H54 (cell line): ENCODE results near the gene ITPKB.

Source experiments
- DNase-seq: peaks from one replicate; pipeline ENCODE4 v3.0.0; 2011; ENCODE audit warnings: low spot score, mixed read lengths; ENCODE audit not compliant: insufficient read length
- FAIRE-seq: peaks from 3 replicates; lab custom pipeline; 2011; peaks lifted over from hg19 to GRCh38; lab: Jason Lieb, UNC
- POLR2A ChIP-seq: IDR thresholded peaks from 2 replicates; pipeline ENCODE4 v1.6.1; 2011; ENCODE audit warnings: low read depth, mild to moderate bottlenecking, low read length

The ITPKB gene

DNA sequence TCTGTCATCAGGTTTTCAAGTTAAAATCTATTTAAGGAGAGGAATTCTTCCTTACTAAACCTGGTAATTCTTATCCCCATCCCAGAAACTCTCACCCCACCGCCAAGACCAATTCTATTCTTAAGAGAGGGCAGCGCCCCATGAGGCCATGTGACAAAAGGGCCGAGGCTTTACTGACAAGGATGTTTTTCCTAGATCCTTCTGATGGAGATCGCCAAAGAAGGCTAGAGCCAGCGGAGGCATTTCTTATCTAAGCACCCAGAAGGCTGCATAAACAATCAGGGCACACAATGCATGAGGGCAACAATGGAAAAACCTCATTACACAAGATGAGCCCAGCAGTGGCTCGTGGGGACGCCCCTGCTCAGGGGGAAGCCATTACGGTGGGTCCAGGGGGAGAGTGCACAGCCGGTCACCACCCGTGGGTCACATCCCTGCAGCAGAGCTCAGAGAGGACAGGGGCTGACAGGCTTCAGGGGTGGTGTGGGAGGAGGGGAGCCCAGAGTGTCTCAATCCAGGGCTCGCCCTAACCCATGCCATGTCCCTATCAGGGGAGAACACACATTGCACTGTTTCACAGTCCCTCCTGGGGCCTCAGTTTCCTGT, 88.7 kb downstream of the ITPKB start:
- FAIRE-seq (no peak), DNase-seq (no peak)
- no peak for TF ChIP-seq POLR2A

DNA sequence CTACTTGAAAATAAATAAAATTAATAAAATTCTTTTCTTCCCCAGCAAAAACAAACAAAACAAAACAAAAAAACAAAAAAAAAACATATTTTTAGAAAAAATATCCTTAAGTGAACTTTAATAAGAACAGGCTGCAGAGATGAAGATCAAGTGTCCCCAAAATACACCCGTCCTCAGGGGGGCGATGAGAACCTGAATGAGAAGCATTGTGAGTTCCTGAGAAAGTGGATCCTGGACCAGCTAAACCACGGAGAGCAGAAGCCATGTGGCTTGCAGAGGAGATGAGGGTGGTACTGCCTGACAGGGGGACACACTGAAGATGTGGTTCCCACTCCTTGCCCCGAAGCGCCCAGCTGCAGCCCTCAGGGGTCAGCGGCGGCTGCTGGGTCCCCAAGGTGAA, 89.3 kb downstream of the ITPKB start:
- no peak for TF ChIP-seq POLR2A
- no peak for FAIRE-seq
- DNase-seq: no peak

DNA sequence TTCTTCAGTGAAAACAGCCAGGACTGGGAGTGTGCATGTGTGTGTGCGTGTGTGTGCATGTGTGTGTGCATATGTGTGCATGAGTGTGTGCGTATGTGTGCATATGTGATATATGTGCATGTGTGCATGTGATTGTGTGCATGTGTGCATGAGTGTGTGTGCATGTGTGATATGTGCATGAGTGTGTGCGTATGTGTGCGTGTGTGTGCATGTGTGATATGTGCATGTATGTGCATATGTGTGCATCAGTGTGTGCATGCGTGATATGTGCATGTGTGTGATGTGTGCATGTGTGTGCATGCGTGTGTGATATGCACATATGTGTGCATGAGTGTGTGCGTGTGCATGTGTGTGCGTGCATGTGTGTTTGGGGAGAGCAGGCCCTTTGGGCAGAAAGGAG, 89.8 kb downstream of the ITPKB start:
- FAIRE-seq: no peak

DNA sequence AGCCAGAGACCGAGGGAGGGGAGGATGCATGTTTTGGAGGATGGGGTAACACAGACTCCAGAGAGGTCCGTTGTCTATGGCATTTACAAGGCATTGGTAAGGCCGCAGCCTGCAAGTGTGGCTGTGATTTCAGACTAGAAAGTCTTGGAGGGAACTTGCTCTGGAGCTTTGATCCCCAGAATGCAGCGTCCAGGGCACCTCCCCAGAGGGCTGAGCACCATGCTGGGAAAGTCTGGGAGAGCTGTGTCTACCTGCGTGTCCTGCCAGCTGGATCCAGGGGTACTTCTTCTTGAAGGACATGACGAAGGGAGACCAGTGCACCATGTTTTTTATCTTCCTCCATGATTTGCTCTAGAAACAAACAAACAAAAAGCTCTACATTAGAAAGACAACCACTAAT, 90.7 kb downstream of the ITPKB start:
- DNase-seq: no peak
- TF ChIP-seq POLR2A: no peak
- FAIRE-seq: no peak

More for the DNA sequence above, 89.8 kb downstream of the ITPKB start:
- no peak for DNase-seq
- TF ChIP-seq POLR2A: no peak

DNA sequence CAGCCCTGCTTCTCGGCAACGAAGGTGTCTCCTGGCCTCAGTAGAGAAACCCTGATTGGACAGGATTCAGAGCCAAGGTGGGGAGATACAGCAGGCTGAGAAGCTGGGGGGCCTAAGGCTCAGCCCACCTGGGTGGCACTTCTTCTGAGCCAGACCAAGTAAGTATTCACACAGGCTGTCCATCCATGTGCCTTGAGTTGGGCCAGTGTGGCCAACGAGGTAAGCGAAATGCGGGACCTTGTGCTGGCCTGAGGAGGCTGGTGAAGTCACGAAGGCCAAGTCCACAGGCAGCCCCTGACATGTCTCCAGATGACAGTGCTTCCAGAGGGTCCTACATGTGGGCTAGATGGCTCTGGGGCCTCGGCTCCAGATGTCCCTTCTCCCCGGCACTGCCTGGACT, 91.4 kb downstream of the ITPKB start:
- FAIRE-seq: no peak
- TF ChIP-seq POLR2A: no peak

DNA sequence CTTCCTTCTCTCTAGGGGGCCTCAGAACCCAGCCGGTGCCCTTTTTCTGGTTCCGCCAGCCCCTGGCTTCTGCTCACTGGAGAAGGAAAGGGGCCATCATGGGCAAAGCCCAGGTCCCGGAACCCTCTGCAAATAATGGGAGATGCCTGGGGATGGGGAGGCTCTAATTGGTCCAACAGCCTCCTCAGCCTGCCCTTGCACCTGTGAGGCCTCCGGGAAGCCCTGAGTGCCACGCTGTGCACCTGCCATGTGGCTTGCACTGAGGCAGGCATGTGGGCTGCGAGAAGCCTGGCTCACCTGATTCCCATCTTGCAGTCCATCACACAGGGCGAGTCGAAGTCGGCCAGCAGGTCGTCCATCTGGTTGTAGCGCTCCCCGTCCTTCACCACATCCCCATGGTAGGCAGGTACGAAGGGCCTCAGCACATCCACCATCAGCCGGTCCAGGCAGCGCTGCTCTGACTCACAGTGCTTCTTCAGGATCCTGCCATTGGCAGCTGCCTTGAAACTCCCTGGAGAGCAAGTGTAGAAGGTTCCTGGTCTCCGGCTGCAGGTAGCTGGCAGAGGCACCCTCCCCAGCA, 92.1 kb downstream of the ITPKB start:
- no peak for TF ChIP-seq POLR2A
- FAIRE-seq (no peak), DNase-seq (no peak)

More for the DNA sequence above, 91.4 kb downstream of the ITPKB start:
- DNase-seq: no peak

DNA sequence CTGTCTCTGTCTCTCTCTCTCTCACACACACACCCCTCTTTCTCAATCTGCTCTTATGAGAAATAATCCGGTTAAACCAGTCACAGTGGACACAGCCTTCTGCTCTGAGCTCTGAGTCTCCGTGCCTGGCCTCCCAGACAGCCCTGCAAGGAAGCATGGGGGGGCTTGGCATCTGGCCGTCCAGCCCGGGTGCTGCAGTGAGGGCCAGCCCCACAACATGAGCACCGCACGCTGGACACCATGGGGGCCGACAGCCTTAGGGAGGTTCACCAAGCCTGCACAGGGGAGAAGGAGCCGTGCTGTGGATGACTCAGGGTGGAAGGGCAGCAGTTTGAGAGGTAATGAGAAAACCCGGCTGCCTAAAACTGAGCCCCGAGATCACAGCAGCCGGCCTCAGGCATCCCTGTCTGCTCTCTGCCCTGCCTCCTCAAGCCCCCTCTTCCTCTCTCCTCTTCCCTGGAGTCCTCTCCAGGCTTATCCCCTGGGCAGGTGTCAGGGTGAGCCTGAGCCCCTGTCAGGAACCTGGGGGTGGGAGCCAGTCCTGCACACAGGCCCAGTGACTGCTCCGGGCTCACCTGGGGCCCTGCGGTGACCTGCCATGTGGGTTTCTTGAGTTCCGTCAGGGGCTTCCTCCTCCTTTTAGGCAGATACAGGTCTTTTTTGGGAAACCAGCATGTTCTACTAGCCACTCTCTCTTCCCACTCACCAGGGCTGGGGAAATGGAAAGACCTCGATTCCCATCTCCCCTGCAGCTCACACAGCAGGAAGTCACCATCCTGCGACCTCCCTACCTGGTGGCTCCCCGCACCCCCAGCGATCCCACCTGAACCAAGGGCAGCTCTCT, 92.8 kb downstream of the ITPKB start:
- DNase-seq (no peak), FAIRE-seq (no peak)

DNA sequence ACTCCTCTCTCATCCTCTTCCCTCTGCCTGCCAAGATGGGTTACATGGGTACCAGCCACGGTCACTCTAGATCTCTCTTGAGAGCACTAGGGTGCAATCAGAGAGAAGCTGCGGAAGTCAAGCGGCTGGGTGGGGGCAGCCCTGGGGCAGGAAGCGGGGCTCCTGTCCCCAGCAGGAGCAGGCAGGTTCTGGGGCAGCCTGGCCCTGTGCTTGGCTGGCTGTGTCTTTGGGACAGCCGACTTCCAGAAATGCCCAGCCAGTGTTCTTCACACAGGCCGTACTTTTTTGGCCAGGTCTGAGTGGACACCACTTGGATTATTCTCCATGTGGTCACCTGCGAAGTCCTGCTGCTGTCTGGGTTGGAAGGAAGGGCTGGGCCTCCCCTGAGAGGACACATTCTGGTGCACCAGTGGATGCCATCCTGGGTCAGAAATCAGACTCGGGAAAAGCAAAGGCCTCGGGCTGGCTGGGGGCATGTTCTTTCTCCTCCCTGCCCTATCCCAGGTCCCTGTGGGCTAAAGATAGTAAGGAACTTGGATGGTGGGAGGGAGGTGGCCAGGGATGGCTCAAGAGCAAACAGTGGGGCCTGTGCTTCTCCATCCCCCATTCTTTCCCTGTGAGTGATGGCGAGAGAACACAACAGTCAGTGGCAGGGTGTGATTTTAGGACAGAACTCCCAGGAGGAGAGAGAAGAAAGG, 93.7 kb downstream of the ITPKB start:
- FAIRE-seq (no peak), DNase-seq (no peak)
- TF ChIP-seq POLR2A: no peak

More for the DNA sequence above, 92.8 kb downstream of the ITPKB start:
- no peak for TF ChIP-seq POLR2A

DNA sequence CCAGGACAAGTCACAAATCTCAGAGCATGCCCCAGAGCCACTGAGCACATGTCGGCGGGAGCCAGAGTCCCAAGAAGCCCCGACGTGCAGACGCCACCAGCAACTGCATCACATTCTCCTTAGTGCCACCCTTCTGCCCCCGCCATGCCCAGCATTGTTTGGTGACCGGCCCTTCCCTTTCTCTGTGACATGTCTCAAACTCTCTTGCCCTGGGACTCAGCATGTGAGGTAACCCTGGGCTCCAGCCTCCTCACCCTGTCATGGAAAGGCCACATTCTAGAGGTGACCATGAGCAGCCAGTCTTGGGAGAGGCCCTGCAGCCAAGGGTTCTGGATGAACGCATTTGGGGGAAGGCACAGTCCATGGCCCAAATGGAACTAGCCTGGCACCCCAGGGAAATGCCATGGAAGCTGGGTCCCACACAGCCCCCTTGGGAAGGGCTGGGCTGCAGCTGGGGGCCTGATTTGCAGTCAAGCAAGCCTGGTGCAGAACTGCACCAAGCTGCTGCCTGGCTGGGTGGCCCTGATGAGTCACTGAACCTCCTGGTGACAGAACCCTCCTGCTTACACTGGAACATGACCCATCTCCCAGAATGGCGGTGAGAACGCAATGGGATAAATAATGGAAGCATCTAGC, 94.4 kb downstream of the ITPKB start:
- no peak for FAIRE-seq
- no peak for TF ChIP-seq POLR2A
- no peak for DNase-seq

DNA sequence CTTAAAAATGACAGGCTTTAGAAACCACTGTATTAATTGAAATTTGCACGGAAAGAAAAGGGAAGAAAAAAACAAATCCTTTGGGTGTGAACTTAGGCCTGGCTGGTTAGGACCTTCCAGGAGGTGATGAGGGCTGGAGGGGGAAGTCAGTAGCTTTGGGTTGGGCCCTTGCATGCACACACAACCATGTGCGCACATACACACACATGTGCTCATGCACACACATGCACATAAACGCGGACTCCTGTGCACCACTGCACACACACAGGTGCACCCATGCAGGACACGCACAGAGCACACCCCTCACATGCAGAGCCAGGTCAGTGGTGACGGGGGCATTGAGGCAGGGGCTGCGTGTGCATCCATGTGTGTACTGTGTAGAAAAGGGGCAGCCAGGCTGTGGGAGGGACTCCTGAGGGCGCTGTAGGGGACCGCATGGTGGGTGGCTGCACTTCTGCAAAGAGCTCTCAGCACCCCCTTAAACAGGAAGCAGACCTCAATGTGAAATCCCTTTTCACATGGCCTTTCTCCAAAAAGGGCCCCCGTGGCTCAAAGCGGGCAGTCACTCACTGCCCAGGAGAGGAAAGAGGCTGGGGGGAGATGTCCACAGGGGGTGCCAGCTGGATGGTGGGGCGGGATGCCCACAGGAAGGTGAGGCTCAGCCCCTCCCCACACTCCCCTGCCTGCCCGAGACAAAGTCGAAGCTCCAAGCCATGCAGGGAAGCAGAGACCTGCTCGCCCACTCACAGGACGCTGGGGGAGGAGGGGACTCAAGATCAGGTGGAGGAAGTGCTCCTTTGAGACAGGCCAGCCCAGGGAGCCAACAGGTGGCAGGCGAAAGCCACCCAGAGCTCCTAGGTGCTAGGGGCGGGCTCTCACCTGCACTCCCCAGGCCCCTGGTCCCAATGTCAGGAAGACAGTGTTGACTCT, 95.2 kb downstream of the ITPKB start:
- no peak for FAIRE-seq
- no peak for TF ChIP-seq POLR2A
- DNase-seq: no peak

DNA sequence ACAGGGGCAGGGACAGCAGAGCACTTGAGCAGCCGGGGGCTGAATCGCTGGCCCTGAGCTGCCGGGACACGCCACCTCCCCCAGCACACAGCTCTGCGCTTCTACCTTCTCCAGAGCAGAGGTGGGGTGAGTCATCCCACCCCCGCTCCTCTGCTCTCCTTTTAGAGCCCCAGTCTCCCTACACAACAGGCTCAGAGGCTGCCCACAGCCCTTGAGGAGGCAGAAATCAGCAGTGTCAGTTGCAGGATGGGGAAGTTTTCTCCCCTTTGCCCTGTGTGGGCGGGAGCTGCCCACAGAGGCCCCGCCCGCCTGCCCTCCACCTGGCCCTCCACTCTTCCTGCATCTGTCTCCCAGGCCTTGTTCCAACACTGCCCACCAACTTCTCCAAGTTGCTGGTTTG, 95.9 kb downstream of the ITPKB start:
- no peak for TF ChIP-seq POLR2A
- DNase-seq: peak; percentile 88
- no peak for FAIRE-seq

DNA sequence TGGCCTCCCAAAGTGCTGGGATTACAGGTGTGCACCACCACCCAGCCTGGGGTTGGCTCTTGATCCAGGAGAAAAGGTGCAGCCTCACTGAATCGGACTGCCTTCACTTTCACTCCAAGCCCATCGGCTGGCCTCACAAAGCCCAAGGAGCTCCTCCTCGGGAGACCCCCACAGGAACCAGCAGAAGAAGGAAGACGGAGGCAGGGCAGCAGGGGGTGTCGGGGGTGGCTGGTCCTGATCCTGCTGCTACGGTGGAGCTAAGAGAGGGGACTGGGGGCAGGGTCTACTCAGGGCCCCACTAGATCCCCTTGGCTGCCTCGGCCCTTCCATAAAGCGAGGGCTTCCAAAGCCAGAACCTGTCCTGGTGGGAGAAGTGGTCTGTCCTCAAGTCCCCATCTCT, 96.7 kb downstream of the ITPKB start:
- DNase-seq (no peak), FAIRE-seq (no peak)
- TF ChIP-seq POLR2A: no peak
